SK-N-SH treated with all-trans-retinoic acid at 6 μM for 48 hours (cell line): ENCODE results near the gene FRAS1.

Experiments
- ARNTL ChIP-seq: fragments of 450-650 bp; formaldehyde crosslinking; IDR thresholded peaks from 2 replicates; pipeline ENCODE4 v1.5.0; 2020; ENCODE audit warnings: low read depth, mild to moderate bottlenecking, moderate library complexity, borderline replicate concordance
- CREB5 ChIP-seq: fragments of 250-450 bp; sonication (Bioruptor Pico); IDR thresholded peaks from 2 replicates; pipeline ENCODE4 v1.5.1; 2020; ENCODE audit warnings: low read depth, mild to moderate bottlenecking, moderate library complexity
- CSDC2 ChIP-seq: fragments of 250-450 bp; sonication (Bioruptor Pico); IDR thresholded peaks from 2 replicates; pipeline ENCODE4 v1.5.0; 2020; ENCODE audit warnings: mild to moderate bottlenecking, moderate library complexity
- CSRNP3 ChIP-seq: fragments of 250-450 bp; sonication (Bioruptor Pico); IDR thresholded peaks from 2 replicates; pipeline ENCODE4 v1.5.1; 2021; ENCODE audit warnings: mild to moderate bottlenecking, moderate library complexity
- POU6F1 ChIP-seq: fragments of 250-450 bp; sonication (Bioruptor Pico); IDR thresholded peaks from 2 replicates; pipeline ENCODE4 v1.8.0; 2021; ENCODE audit warnings: low read depth, mild to moderate bottlenecking, moderate library complexity, borderline replicate concordance
- PPARA ChIP-seq: fragments of 250-450 bp; sonication (Bioruptor Pico); IDR thresholded peaks from 2 replicates; pipeline ENCODE4 v1.5.0; 2020; ENCODE audit warnings: mild to moderate bottlenecking, borderline replicate concordance
- RARB ChIP-seq: fragments of 250-450 bp; sonication (Bioruptor Pico); IDR thresholded peaks from 2 replicates; pipeline ENCODE4 v1.8.0; 2021; ENCODE audit warnings: mild to moderate bottlenecking, moderate library complexity
- ZC3H10 ChIP-seq: fragments of 250-450 bp; sonication (Bioruptor Pico); IDR thresholded peaks from 2 replicates; pipeline ENCODE4 v1.5.1; 2021; ENCODE audit warnings: mild to moderate bottlenecking, moderate library complexity
- ZNF70 ChIP-seq: fragments of 450-650 bp; formaldehyde crosslinking; IDR thresholded peaks from 2 replicates; pipeline ENCODE4 v1.5.0; 2020; ENCODE audit warnings: mild to moderate bottlenecking, moderate library complexity
- TF ChIP-seq, protein P1 (sequence below): fragments of 250-450 bp; sonication (Bioruptor Pico); IDR thresholded peaks from 2 replicates; pipeline ENCODE4 v1.8.0; 2020; ENCODE audit warnings: mild to moderate bottlenecking, moderate library complexity, borderline replicate concordance

DNA sequence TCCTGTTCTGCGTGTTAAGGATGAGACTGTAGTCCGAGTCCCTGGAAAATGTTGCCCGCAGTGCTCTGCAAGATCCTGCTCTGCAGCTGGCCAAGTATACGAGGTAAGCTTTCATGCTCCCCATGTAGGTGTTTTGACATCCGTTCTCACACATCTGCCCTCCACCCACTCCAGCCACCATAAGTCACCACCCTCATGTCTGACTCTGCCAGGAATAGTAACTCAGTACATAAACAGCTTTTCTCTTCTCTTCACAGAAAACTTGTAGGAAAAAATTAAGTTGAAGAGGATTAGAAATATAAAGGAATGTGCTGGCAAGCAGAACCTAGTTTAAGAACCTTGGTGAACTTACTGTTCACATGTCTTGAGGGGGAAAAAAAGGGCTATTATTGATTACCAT lies 207.9 kb downstream of the FRAS1 start:
- TF ChIP-seq CSRNP3 (CRISPR knock-in tag) (no peak), ARNTL (CRISPR knock-in tag) (no peak), POU6F1 (CRISPR knock-in tag) (no peak), CSDC2 (CRISPR knock-in tag) (no peak), RARB (CRISPR knock-in tag) (no peak), CREB5 (CRISPR knock-in tag) (no peak), ZC3H10 (CRISPR knock-in tag) (no peak), ZNF70 (no peak), PPARA (CRISPR knock-in tag) (no peak)
- TF ChIP-seq, protein P1, sequence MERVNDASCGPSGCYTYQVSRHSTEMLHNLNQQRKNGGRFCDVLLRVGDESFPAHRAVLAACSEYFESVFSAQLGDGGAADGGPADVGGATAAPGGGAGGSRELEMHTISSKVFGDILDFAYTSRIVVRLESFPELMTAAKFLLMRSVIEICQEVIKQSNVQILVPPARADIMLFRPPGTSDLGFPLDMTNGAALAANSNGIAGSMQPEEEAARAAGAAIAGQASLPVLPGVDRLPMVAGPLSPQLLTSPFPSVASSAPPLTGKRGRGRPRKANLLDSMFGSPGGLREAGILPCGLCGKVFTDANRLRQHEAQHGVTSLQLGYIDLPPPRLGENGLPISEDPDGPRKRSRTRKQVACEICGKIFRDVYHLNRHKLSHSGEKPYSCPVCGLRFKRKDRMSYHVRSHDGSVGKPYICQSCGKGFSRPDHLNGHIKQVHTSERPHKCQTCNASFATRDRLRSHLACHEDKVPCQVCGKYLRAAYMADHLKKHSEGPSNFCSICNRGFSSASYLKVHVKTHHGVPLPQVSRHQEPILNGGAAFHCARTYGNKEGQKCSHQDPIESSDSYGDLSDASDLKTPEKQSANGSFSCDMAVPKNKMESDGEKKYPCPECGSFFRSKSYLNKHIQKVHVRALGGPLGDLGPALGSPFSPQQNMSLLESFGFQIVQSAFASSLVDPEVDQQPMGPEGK: no peak
